DMS153 (cell line): ENCODE results near the gene NINL.

Experiments used
- DNase-seq: peaks from one replicate; lab custom pipeline; 2025; lab: John Stamatoyannopoulos, UW

The NINL gene

GRCh38 chr20:25464501-25465242 is 120.7 kb downstream of the NINL start:
- no peak for DNase-seq

GRCh38 chr20:25461786-25462545 is 123.4 kb downstream of the NINL start:
- DNase-seq: no peak

GRCh38 chr20:25461281-25461650 is 124.1 kb downstream of the NINL start:
- DNase-seq: no peak

GRCh38 chr20:25460566-25461280 is 124.6 kb downstream of the NINL start:
- DNase-seq: no peak

- no peak for DNase-seq
Observed at GRCh38 chr20:25459916-25460535, 125.3 kb downstream of the NINL start.

- no peak for DNase-seq
Observed at GRCh38 chr20:25459111-25459830, 126.1 kb downstream of the NINL start.

- DNase-seq: no peak
Observed at GRCh38 chr20:25457886-25458680, 127.2 kb downstream of the NINL start.

- no peak for DNase-seq
Observed at GRCh38 chr20:25454153-25454900, 131.0 kb downstream of the NINL start.

- DNase-seq: no peak
Observed at GRCh38 chr20:25453035-25453810, 132.1 kb downstream of the NINL start.

- DNase-seq: no peak
Observed at GRCh38 chr20:25452333-25452732, 133.0 kb downstream of the NINL start.

GRCh38 chr20:25447671-25448070 is 137.7 kb downstream of the NINL start:
- no peak for DNase-seq

GRCh38 chr20:25444556-25444955 is 140.8 kb downstream of the NINL start:
- no peak for DNase-seq

- DNase-seq: no peak
Observed at GRCh38 chr20:25439328-25439727, 146.0 kb downstream of the NINL start.

GRCh38 chr20:25437153-25437581 is 148.2 kb downstream of the NINL start:
- DNase-seq: no peak

GRCh38 chr20:25424536-25424935 is 160.8 kb downstream of the NINL start:
- no peak for DNase-seq

- DNase-seq: no peak
Observed at GRCh38 chr20:25422032-25422431, 163.3 kb downstream of the NINL start.

GRCh38 chr20:25421102-25421501 is 164.2 kb downstream of the NINL start:
- no peak for DNase-seq

GRCh38 chr20:25418776-25419175 is 166.6 kb downstream of the NINL start:
- DNase-seq: no peak

GRCh38 chr20:25408890-25409289 is 176.4 kb downstream of the NINL start:
- no peak for DNase-seq
